Endothelial cell of umbilical vein (primary cell): ENCODE data around the gene ZNF84. TPM values are rescaled to one million over a fixed set of nuclear protein-coding genes. Genes with fewer than 3 reads are reported as not detected.

Experiments
- BruUV-seq: library from RNA; stranded (reverse); fragments of 400-500 nt; replicated peaks from 2 replicates; lab custom pipeline; 2021; lab: Mats Ljungman, UMichigan
- CTCF ChIA-PET: fragments of 300-600, 350-600 bp; sonication (Branson Sonifier 250); formaldehyde crosslinking; loops from one replicate; lab custom pipeline; 2021; ENCODE audit warnings: antibody characterized with exemption, inconsistent platforms; lab: Charles Lee
- POLR2A ChIA-PET: fragments of 300-600, 350-600 bp; sonication (Branson Sonifier 250); formaldehyde crosslinking; loops from one replicate; lab custom pipeline; 2021; ENCODE audit warnings: antibody characterized with exemption, inconsistent platforms; lab: Charles Lee
- DNase-seq: peaks from one replicate; pipeline ENCODE4 v3.0.0-alpha.2; 2011; ENCODE audit warnings: low read depth, low spot score
- FAIRE-seq: peaks from 2 replicates; lab custom pipeline; 2011; peaks lifted over from hg19 to GRCh38; lab: Jason Lieb, UNC
- H2AFZ ChIP-seq: 2 replicates; pipeline ENCODE4 v1.6.0; 2012; ENCODE audit warnings: low read depth, low read length, control low read depth, inconsistent platforms
- H3K27ac ChIP-seq: 2 replicates; pipeline ENCODE4 v1.5.1; 2011; ENCODE audit warnings: low read depth, mild to moderate bottlenecking, control low read depth, low read length, moderate library complexity; ENCODE audit not compliant: insufficient read depth
- H3K27me3 ChIP-seq, 2 experiments: 2 replicates each; pipeline versions ENCODE4 v1.6.0 to v1.6.1; 2011; ENCODE audit warnings: low read length in 2 of 2, mixed read lengths in 1 of 2; ENCODE audit not compliant: control insufficient read depth in 2 of 2, insufficient read depth in 2 of 2
- H3K36me3 ChIP-seq, 2 experiments: 2 replicates in 1 of 2; 3 replicates in 1 of 2; pipeline ENCODE4 v1.5.1; 2011; ENCODE audit warnings: low read length in 2 of 2, mild to moderate bottlenecking in 1 of 2, moderate library complexity in 1 of 2; ENCODE audit not compliant: control insufficient read depth in 2 of 2, insufficient read depth in 2 of 2; ENCODE audit errors: extremely low read depth in 1 of 2
- H3K4me1 ChIP-seq: 3 replicates; pipeline ENCODE4 v1.5.1; 2011; ENCODE audit warnings: mild to moderate bottlenecking, low read length; ENCODE audit not compliant: control insufficient read depth, insufficient read depth; ENCODE audit errors: extremely low read depth
- H3K4me2 ChIP-seq: 2 replicates; pipeline ENCODE4 v1.6.1; 2011; ENCODE audit warnings: low read length, control low read depth, mixed read lengths; ENCODE audit not compliant: insufficient read depth
- H3K4me3 ChIP-seq, 3 experiments: fragments of 200-600 bp in 1 of 3; sonication (generic), shearing (Covaris generic) in 1 of 3; replicated peaks in 1 of 3; 2 replicates each; pipeline ENCODE4 v1.5.1; 2011 to 2016; ENCODE audit warnings: control low read depth in 3 of 3, low read length in 3 of 3, mild to moderate bottlenecking in 2 of 3, inconsistent platforms in 1 of 3, low read depth in 1 of 3, moderate library complexity in 1 of 3; ENCODE audit not compliant: insufficient read depth in 1 of 3
- H3K79me2 ChIP-seq: 2 replicates; pipeline ENCODE4 v1.6.0; 2012; ENCODE audit warnings: low read length, inconsistent platforms; ENCODE audit not compliant: control insufficient read depth, insufficient read depth
- H3K9ac ChIP-seq: replicated peaks from 2 replicates; pipeline ENCODE3; 2011; ENCODE audit warnings: low read length, control low read depth; ENCODE audit not compliant: insufficient read depth; ENCODE audit errors: extremely low read depth
- H3K9me1 ChIP-seq: replicated peaks from 3 replicates; pipeline ENCODE4 v1.6.0; 2011; ENCODE audit warnings: mild to moderate bottlenecking, low read length; ENCODE audit not compliant: control insufficient read depth, insufficient read depth; ENCODE audit errors: extremely low read depth
- H3K9me3 ChIP-seq: replicated peaks from 2 replicates; pipeline ENCODE4 v1.5.1; 2012; ENCODE audit warnings: low read length, inconsistent platforms; ENCODE audit not compliant: control insufficient read depth, insufficient read depth
- H4K20me1 ChIP-seq: replicated peaks from 2 replicates; pipeline ENCODE3; 2011; ENCODE audit warnings: mild to moderate bottlenecking, low read length; ENCODE audit not compliant: control insufficient read depth, insufficient read depth; ENCODE audit errors: extremely low read depth
- CTCF ChIP-seq, 2 donors: IDR thresholded peaks; 1 replicate in 1 of 2; 2 replicates in 1 of 2; pipeline ENCODE4 v1.5.1; 2011; ENCODE audit warnings: low read length in 2 of 2, mild to moderate bottlenecking in 2 of 2, moderate library complexity in 2 of 2, control low read depth in 1 of 2, inconsistent platforms in 1 of 2, low read depth in 1 of 2; ENCODE audit not compliant: insufficient read depth in 1 of 2; ENCODE audit errors: extremely low read depth in 1 of 2
- EZH2 ChIP-seq: IDR thresholded peaks from 2 replicates; pipeline ENCODE4 v1.6.1; 2012; ENCODE audit warnings: borderline replicate concordance, low read depth, mild to moderate bottlenecking, moderate library complexity, low read length, inconsistent platforms; ENCODE audit not compliant: severe bottlenecking
- FOS ChIP-seq: IDR thresholded peaks from 2 replicates; pipeline ENCODE4 v1.6.1; 2011; ENCODE audit warnings: mild to moderate bottlenecking, low read length, moderate library complexity, borderline replicate concordance; ENCODE audit not compliant: insufficient read depth
- GATA2 ChIP-seq: IDR thresholded peaks from 2 replicates; pipeline ENCODE4 v1.7.0; 2011; ENCODE audit warnings: low read depth, mild to moderate bottlenecking, moderate library complexity, mixed read lengths, low read length; ENCODE audit not compliant: insufficient read length, insufficient read depth
- JUN ChIP-seq: IDR thresholded peaks from 2 replicates; pipeline ENCODE4 v1.6.1; 2011; ENCODE audit warnings: borderline replicate concordance, low read depth; ENCODE audit not compliant: insufficient read length, insufficient read depth
- MAX ChIP-seq: IDR thresholded peaks from 2 replicates; pipeline ENCODE4 v1.6.1; 2011; ENCODE audit not compliant: insufficient read depth, insufficient read length
- MYC ChIP-seq: IDR thresholded peaks from one replicate; pipeline ENCODE4 v1.6.1; 2011; ENCODE audit warnings: mild to moderate bottlenecking, low read depth, low read length
- POLR2A ChIP-seq: IDR thresholded peaks from 2 replicates; pipeline ENCODE4 v1.6.1; 2012; ENCODE audit warnings: low read depth, mild to moderate bottlenecking, control low read depth, low read length
- POLR2AphosphoS5 ChIP-seq: IDR thresholded peaks from 2 replicates; pipeline ENCODE4 v1.6.1; 2012; ENCODE audit warnings: low read depth, mild to moderate bottlenecking, control low read depth, low read length, moderate library complexity; ENCODE audit not compliant: insufficient read depth
- dilution Hi-C: fragments of 300-500 bp; cut with MboI; formaldehyde crosslinking; loops from one replicate; pipeline ENCODE4 v1.15.0; 2019; ENCODE audit warnings: low sequenced_read_pairs; ENCODE audit not compliant: extremely low pct_ligation_motif_present
- intact Hi-C: fragments of 100-400 bp; cut with micrococcal nuclease; formaldehyde crosslinking; loops from one replicate; pipeline ENCODE4 v1.10.0; 2022
- polyA plus RNA-seq, 4 experiments: library from polyadenylated mRNA; depleted of rRNA in 3 of 4; stranded (reverse) in 3 of 4; unstranded in 1 of 4; fragments of >200 nt; gene quantifications; 2 replicates each; pipeline versions ENCODE4 v1.2.1 to v1.2.3, GENCODE V29; 2011 to 2012; ENCODE audit warnings: missing spikeins in 1 of 4
- total RNA-seq: library from RNA; stranded (reverse); gene quantifications from 2 replicates; pipeline ENCODE4 v1.2.3, GENCODE V29; 2021

The ZNF84 gene
- total and polyA plus RNA-seq, 2 donors (not counting 3 experiments of a cell fraction or from before 2014, with no cell fraction given) = 8.8 to 26.0 TPM

GRCh38 chr12:133010657-133011297 is 26.5 kb upstream of the ZNF84 start:
- CTCF ChIA-PET = interaction anchor here (1.6 kb wide), 1 partner anchor 8 kb away, joined by 4 read pairs; no protein-coding TSS in a partner anchor
- Histone ChIP-seq H3K4me1 (no peaks in the 10 kb centered on the region), H3K9ac (no peak overlapping the region), H3K36me3 (peaks cover 5 to 22% of the 10 kb centered on the region in 2 experiments), H4K20me1 (no peaks in the 10 kb centered on the region), H3K79me2 (no peaks in the 10 kb centered on the region), H3K27me3 (no peaks in the 10 kb centered on the region), H3K4me2 (no peak overlapping the region), H3K4me3 (no peak overlapping the region), H2AFZ (no peak overlapping the region), H3K9me1 (no peaks in the 10 kb centered on the region), H3K27ac (no peak overlapping the region), H3K9me3 (peaks cover 20% of the 10 kb centered on the region)
- POLR2A ChIA-PET = no interaction called here
- intact Hi-C loops = no loop called here
- FAIRE-seq (no peak), DNase-seq (no peak)
- TF ChIP-seq EZH2 = no peak
- no peak for TF ChIP-seq FOS
- TF ChIP-seq POLR2A = no peak
- no peak for TF ChIP-seq CTCF (IDR thresholded peaks at IDR 0.05; ENCODE audit: extremely low read depth in 1 of 2, insufficient read depth in 1 of 2, low read depth in 1 of 2, low read length in 2 of 2)
- no peak for TF ChIP-seq JUN
- TF ChIP-seq GATA2 = no peak
- no peak for TF ChIP-seq POLR2AphosphoS5
- TF ChIP-seq MAX = no peak
- TF ChIP-seq MYC = no peak
- dilution Hi-C loops = no loop called here
- no TSS peak for BruUV-seq
